ENCODE data around the gene ADORA3. TPM values are rescaled to one million over a fixed set of nuclear protein-coding genes. Genes with fewer than 3 reads are reported as not detected.

Gene ADORA3
- total and polyA plus RNA-seq, 12 donors: 2.3 to 51.0 (median 18.7) TPM

DNA sequence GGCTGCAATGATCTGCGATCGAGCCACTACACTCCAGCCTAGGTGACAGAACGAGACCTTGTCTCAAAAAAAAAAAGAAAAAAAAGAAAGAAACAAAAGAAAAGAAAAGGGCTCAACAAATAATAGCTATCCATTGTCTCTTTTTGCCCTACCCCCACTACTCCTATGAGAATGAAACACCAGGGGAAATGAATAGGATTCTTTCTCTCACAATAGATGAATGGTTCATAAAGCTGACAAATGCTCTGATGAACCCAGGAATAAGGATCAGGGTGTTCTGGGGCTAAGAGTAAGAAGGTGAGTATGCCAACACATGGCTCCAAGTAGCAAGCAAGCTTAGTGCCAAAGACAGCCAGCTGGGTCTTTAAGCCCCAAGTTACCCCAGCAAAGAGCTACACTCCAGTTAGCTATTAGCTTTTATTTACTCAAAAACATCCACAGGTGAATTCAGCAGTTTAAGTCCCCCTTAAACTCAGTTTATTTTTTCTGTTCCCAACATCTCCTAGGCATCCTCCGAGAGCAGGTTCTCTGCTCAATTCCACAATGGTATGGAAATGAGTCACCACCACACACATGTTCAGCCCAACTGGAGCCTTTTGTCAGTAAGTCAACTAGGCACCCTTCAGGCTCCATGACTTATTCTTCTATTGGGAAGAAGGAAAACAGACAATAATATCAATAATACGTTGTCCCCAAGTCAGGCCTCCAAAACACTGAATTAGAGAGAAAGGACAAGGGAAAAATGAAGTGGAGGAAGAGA is 4.2 kb downstream of the ADORA3 start:
- Histone ChIP-seq H3K27ac (no peak overlapping the region), H3K9me3 (replicated peaks in 1 of 3) (no peaks in the 10 kb centered on the region), H3K27me3 (no peaks in the 10 kb centered on the region), H3K4me3 (no peak overlapping the region), H3K4me1 (replicated peaks in 1 of 2) (no peaks in the 10 kb centered on the region), H3K36me3 (replicated peaks in 1 of 2) (no peaks in the 10 kb centered on the region)
- intact Hi-C loops (cut with DNase I): no loop called here
- no peak for DNase-seq
- TF ChIP-seq, protein P1, sequence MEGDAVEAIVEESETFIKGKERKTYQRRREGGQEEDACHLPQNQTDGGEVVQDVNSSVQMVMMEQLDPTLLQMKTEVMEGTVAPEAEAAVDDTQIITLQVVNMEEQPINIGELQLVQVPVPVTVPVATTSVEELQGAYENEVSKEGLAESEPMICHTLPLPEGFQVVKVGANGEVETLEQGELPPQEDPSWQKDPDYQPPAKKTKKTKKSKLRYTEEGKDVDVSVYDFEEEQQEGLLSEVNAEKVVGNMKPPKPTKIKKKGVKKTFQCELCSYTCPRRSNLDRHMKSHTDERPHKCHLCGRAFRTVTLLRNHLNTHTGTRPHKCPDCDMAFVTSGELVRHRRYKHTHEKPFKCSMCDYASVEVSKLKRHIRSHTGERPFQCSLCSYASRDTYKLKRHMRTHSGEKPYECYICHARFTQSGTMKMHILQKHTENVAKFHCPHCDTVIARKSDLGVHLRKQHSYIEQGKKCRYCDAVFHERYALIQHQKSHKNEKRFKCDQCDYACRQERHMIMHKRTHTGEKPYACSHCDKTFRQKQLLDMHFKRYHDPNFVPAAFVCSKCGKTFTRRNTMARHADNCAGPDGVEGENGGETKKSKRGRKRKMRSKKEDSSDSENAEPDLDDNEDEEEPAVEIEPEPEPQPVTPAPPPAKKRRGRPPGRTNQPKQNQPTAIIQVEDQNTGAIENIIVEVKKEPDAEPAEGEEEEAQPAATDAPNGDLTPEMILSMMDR (IDR thresholded peaks at IDR 0.05): no peak
- TF ChIP-seq POLR2A (IDR thresholded peaks at IDR 0.05): no peak
- 86 to 90% (median 88%) methylated on average over 5 of the region's 5 CpGs for WGBS, 4 donors

DNA sequence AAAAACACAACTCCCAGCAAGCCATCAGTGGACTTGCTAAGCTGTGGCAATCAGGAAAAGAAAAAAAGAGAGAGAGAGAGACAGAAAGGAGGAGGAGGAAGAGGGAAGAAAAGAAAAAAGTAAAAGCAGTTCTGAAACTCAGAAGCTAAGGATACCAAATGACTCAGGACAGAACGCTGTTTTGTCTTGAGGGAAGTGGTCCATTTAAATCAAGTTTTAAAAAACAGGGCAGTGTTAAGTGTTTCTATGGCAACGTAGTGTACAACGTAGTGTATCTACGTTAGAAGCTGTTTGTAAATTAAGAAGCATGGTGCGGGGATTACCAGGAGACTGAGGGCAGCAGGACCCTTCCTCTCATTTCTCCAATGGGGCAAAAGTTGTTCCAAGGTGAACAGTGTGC is 5.8 kb downstream of the ADORA3 start:
- no peaks in the 10 kb centered on the region for H3K9me3 ChIP-seq (replicated peaks in 1 of 3)
- no peaks in the 10 kb centered on the region for H3K27me3 ChIP-seq
- WGBS, 4 donors: 69 to 72% (median 71%) methylated on average over 5 of the region's 5 CpGs
- H3K27ac ChIP-seq: no peak overlapping the region
- no peak for DNase-seq
- TF ChIP-seq POLR2A (IDR thresholded peaks at IDR 0.05): no peak
- TF ChIP-seq, protein P1 (IDR thresholded peaks at IDR 0.05): no peak
- intact Hi-C loops (cut with DNase I): no loop called here
- no peaks in the 10 kb centered on the region for H3K36me3 ChIP-seq (replicated peaks in 1 of 2)
- no peak overlapping the region for H3K4me3 ChIP-seq
- H3K4me1 ChIP-seq (replicated peaks in 1 of 2): no peaks in the 10 kb centered on the region

DNA sequence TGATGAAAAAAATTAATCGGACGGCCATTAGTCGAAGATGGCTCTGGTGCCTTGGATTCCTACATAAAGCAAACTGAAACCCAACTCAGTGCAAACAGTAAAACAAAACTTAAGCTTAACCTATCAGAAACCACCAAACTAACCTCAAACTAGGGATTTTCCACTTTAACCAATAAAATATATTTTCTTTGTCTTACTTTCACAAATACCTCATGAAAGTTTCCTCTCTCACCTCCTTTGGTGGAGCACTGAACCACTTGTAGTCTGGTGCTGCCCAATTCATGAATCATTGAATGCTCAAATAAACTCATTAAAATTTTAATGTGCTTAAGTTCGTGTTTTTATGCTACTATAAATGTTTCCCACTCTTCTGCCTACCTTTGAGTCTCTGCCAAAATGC is 7.0 kb downstream of the ADORA3 start:
- Histone ChIP-seq H3K27me3 (no peaks in the 10 kb centered on the region), H3K9me3 (replicated peaks in 1 of 3) (no peaks in the 10 kb centered on the region), H3K36me3 (replicated peaks in 1 of 2) (no peaks in the 10 kb centered on the region), H3K4me3 (no peak overlapping the region), H3K27ac (no peak overlapping the region), H3K4me1 (replicated peaks in 1 of 2) (no peaks in the 10 kb centered on the region)
- intact Hi-C loops (cut with DNase I): no loop called here
- TF ChIP-seq POLR2A (IDR thresholded peaks at IDR 0.05): no peak
- TF ChIP-seq, protein P1 (IDR thresholded peaks at IDR 0.05): no peak
- no peak for DNase-seq
- 77 to 88% (median 81%) methylated on average over 4 of the region's 4 CpGs for WGBS, 4 donors

DNA sequence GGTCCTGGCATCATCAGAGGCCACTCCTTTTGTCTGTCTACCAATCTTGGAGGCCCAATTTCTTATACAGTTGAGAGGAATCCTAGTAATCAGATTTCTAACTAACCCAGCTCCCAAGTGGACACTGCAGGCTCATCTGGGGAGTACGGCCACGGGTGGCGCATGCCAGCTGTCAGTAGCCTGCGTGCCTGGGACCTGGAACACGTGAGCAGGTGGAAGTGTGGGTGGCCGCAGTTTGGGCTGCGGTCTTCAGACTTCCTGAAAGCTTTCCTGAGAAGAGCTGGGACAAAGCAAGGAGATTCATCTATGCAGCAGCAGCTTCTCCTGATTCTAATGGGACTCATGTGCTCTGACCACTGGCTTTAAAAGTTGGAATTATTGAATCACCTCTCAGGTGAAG is 12.4 kb downstream of the ADORA3 start:
- no peaks in the 10 kb centered on the region for H3K36me3 ChIP-seq (replicated peaks in 1 of 2)
- H3K4me1 ChIP-seq (replicated peaks in 1 of 2): peaks cover 0 to 4% of the 10 kb centered on the region in 2 donors
- DNase-seq: no peak
- H3K4me3 ChIP-seq: no peak overlapping the region
- intact Hi-C loops (cut with DNase I): no loop called here
- TF ChIP-seq POLR2A (IDR thresholded peaks at IDR 0.05): no peak
- TF ChIP-seq, protein P1 (IDR thresholded peaks at IDR 0.05): no peak
- H3K27me3 ChIP-seq: no peaks in the 10 kb centered on the region
- H3K9me3 ChIP-seq (replicated peaks in 1 of 3): no peaks in the 10 kb centered on the region
- 79 to 100% (median 81%) methylated on average over 2 to 7 of the region's 7 CpGs for WGBS, 4 donors
- H3K27ac ChIP-seq: peak overlapping the region in 2 of 5 donors; percentile 65 to 86
